Activated CD4-positive, CD25-positive, alpha-beta regulatory T cell treated with anti-CD3 and anti-CD28 coated beads, Interleukin-2, amount 50 U/mL, for 72 hours (primary cell): ENCODE data around the gene EED.
"Not testable (repeated sequence)": the region's sequence is repeated elsewhere in the genome, so short reads cannot be mapped to it uniquely, and the experiment has no call there.

Source experiments
- DNase-seq: peaks from one replicate; pipeline ENCODE4 v3.0.0; 2021

EED gene

GRCh38 chr11:86219311-86220193, 25.0 kb upstream of the EED start:
- DNase-seq = no peak

DNA sequence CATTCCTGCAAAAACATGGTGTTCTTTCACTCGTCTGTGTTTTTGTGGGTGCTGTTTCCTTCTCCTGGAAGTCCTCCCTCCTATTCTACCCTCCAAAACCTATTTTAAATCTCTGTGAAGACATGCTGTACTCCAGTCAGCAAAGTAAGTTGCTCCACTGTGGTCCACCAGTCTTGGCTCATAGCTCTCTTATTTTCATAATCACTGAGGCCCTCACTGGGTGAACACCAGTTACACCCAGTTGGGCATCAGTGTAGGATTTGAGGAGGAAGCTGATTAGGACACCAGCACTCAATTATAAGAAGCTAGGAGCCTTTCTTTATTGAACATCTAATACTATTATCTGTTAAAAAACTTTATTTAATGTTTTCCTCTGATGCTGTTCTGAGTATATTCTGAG, 23.9 kb upstream of the EED start:
- DNase-seq = no peak

DNA sequence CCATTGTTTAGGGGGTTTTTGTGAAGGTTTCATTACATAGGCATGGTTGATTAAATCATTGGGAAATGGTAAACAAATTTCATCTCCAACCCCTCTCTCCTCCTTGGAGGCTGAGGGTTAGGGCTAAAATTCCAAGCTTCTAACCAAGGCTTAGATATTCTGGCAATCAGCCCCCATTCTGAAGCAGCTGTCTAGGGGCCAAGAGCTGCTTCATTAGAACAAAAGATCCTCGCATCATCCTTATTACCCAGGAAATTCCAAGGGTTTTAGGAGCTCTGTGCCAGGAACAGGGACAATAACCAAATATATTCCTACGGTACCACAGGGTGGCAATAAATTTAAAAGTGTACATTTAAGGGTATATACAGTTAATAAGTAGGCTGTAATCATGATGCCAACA, 22.5 kb upstream of the EED start:
- no peak for DNase-seq

GRCh38 chr11:86224575-86224974, 20.0 kb upstream of the EED start:
- DNase-seq = not testable (repeated sequence)

DNA sequence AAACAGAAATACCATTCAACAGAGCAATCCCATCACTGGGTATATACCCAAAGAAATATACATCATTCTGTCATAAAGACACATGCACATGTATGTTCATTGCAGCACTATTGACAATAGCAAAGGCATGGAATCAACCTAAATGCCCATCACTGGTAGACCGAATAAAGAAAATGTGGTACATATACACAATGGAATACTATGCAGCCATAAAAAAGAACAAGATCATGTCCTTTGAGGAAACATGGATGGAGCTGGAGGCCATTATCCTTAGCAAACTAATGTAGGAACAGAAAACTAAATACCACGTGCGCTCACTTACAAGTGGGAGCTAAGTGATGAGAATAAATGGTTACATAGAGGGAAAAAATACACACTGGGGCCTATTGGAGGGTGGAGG, 19.2 kb upstream of the EED start:
- not testable (repeated sequence) for DNase-seq

GRCh38 chr11:86228269-86229038, 16.1 kb upstream of the EED start:
- no peak for DNase-seq

DNA sequence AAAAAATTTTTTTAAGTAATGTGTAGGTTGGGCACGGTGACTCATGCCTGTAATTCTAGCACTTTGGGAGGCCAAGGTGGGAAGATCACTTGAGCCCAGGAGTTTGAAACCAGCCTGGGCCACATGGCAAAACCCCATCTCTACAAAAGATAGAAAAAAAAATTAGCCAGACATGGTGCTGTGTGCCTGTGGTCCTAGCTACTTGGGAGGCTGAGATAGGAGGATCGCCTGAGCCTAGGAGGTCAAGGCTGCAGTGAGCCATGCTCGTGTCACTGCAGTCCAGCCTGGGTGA, 15.6 kb upstream of the EED start:
- DNase-seq = not testable (repeated sequence)

GRCh38 chr11:86230179-86230804, 14.3 kb upstream of the EED start:
- no peak for DNase-seq

GRCh38 chr11:86230921-86231434, 13.6 kb upstream of the EED start:
- DNase-seq = no peak

- DNase-seq = no peak
These were observed 12.0 kb upstream of the EED start for GRCh38 chr11:86232556-86232955.

GRCh38 chr11:86234831-86235461, 9.6 kb upstream of the EED start:
- DNase-seq = no peak

- no peak for DNase-seq
These were observed 7.2 kb upstream of the EED start for GRCh38 chr11:86237267-86237804.

DNA sequence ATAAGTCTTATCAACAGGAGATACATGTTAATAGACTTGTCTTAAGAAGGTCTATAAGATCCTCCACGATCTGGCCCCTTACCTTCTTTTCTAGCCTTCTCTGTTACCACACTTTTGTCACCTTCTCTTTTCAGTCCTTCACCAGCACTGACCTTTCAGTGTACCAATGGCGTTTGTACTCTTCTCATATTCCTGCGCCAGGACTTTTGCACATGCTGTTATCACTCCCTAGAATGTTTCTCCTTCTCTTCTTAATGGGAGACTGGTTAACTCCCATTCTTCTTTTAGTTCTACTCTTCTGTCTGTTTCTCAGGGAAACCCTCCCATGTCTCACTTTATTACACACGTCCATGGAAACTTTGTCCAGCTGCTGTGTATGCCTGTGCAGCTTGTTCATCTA, 4.4 kb upstream of the EED start:
- DNase-seq = no peak

GRCh38 chr11:86241956-86242535, 2.5 kb upstream of the EED start:
- DNase-seq = no peak

GRCh38 chr11:86243396-86243795, 1.2 kb upstream of the EED start:
- no peak for DNase-seq

- peak; percentile 83 for DNase-seq
These were observed 461 bp upstream of the EED start for GRCh38 chr11:86244063-86244521.

DNA sequence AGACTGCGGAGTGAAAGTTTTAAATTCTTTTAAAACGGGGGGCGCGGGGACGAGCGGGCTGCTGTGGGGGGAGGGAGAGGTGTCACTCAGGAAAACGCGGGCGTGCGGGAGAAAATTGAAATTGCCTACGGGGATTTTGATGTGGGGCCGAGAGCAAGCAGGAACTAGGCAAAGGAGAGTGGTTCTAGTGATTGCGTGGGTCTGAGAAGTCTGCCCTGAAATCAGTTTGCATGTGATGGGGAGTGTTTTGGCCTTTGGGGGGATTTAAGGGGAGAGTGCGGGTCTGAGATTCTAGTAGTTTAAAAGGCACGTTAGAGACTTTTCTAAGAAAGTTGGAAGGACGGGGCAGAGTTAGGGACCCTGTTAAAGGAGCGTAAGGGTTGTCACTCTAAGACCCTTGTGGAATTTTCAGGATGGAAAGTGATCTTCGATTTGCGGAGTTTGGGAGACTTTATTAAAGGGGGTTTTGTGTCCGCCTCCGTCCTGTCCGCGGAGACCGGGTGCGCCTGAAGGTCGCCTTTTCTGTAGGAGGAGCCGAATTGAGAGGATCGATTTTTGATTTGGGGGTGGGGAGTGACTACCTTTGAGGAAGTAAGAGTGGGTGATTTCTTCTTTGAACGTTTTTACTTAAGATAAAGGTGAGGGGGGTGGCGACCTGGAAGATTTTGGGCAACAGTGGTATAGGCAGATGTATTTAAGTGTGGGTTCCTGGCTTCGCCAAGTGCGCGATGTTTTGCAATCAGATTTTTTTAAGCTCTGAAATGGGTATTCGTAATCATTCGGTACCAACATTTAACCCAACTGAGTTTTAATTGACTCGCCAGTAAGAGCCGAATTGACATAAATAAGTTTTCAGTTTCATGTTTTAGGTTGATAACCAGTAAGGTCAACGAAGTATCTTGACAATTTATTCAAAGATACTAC, 1.1 kb downstream of the EED start:
- no peak for DNase-seq

DNA sequence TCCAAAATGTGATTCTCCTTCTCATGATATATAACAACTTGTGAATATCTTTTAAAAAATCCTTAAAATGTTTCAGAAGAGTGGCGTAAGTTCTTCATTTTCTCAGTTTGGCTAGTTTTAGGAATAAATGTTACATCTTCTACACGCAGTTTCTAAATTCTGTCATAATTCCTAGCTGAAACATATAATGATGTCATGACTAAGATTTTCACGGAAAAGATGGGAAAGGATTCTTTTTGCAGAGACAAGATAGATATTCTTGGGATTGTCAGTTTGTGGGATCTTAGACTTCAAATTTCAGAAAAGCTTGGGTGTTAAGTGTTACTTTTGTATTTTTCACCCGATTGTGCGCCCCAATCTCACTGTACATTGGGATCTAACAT, 1.7 kb downstream of the EED start:
- DNase-seq = no peak

DNA sequence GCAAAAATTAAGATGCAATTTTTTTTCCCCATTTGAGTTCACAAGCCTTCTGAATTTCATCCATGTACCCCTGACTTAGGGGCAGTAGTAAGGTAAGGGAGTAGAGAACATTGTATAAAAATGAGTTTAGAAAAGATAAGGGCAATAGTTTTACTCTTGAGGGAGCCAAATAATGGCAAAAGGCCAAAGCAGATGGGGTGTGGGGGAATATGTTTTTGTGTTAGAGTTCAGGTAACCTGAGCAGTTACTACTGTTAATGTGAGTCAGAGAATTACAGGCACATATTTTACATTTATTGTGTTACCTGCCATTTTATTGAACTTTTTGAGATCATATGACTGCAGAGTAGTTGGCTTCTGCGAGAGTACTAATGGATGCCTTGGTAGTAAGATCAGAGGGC, 3.1 kb downstream of the EED start:
- DNase-seq = no peak

DNA sequence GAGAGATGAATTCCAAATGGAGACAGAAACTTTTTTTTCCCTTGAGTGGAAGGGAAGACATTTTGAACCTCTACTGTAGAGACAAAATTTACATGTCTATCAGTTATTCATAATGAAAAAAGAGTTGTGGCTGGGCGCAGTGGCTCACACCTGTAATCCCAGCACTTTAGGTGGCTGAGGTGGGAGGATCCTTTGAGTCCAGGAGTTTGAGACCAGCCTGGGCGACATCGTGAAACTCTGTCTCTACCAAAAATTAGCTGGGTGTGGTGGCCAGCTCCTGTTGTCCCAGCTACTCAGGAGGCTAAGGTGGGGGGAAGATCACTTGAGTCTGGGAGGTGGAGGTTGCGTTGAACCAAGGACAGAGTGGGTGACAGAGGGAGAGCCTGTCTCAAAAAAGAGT, 4.1 kb downstream of the EED start:
- DNase-seq = no peak
